Stomach (tissue), 4 donors: ENCODE measurements around the gene DST.

Source experiments
- CTCF ChIP-seq, 7 experiments: fragments of 450-650 bp in 4 of 7; fragments of 200-600 bp in 3 of 7; sonication (generic) in 3 of 7; IDR thresholded peaks; one replicate each; pipeline ENCODE4 v1.5.1; 2016 to 2019; ENCODE audit warnings: antibody characterized with exemption in 7 of 7, control low read depth in 2 of 7, mild to moderate bottlenecking in 1 of 7
- POLR2A ChIP-seq, 4 donors: fragments of 450-650 bp; IDR thresholded peaks; one replicate each; pipeline ENCODE4 v1.6.1; 2016; ENCODE audit warnings: antibody characterized with exemption in 4 of 4, control low read depth in 2 of 4, mild to moderate bottlenecking in 1 of 4, moderate library complexity in 1 of 4

GRCh38 chr6:56671160-56671559 lies 28.5 kb upstream of the DST start:
- TF ChIP-seq CTCF (IDR thresholded peaks at IDR 0.05) (no peak), POLR2A (IDR thresholded peaks at IDR 0.05) (no peak)
